Fibroblast of skin of scalp (primary cell): ENCODE measurements around the gene PPP1R27.
"Not testable (repeated sequence)": the region's sequence is repeated elsewhere in the genome, so short reads cannot be mapped to it uniquely, and the experiment has no call there.

Experiments
- DNase-seq: peaks from one replicate; pipeline ENCODE4 v3.0.0-alpha.2; 2013

The PPP1R27 gene

GRCh38 chr17:81840826-81841778 lies 6.3 kb upstream of the PPP1R27 start:
- DNase-seq, result no peak

GRCh38 chr17:81840059-81840458 lies 5.2 kb upstream of the PPP1R27 start:
- DNase-seq, result not testable (repeated sequence)

GRCh38 chr17:81839301-81839700 lies 4.5 kb upstream of the PPP1R27 start:
- no peak for DNase-seq

GRCh38 chr17:81838753-81839255 lies 4.0 kb upstream of the PPP1R27 start:
- no peak for DNase-seq

GRCh38 chr17:81837641-81838040 lies 2.8 kb upstream of the PPP1R27 start:
- DNase-seq, result no peak

- no peak for DNase-seq
These were observed 674 bp downstream of the PPP1R27 start for GRCh38 chr17:81833921-81834830.

GRCh38 chr17:81833160-81833920 lies 1.5 kb downstream of the PPP1R27 start, which contains the start of gene MCRIP1:
Gene MCRIP1, minus strand, starts transcription at chr17:81833291. Its CDS starts 8,785 bp downstream, at chr17:81824506.
- DNase-seq, result peak; percentile 94

GRCh38 chr17:81832608-81833159 lies 2.2 kb downstream of the PPP1R27 start:
- DNase-seq, result no peak

GRCh38 chr17:81831957-81832607 lies 2.8 kb downstream of the PPP1R27 start:
- peak; percentile 23 for DNase-seq

GRCh38 chr17:81831563-81831956 lies 3.3 kb downstream of the PPP1R27 start:
- no peak for DNase-seq

GRCh38 chr17:81829858-81830257 lies 5.0 kb downstream of the PPP1R27 start:
- no peak for DNase-seq

- DNase-seq, result no peak
These were observed 6.2 kb downstream of the PPP1R27 start for GRCh38 chr17:81828656-81829055.

- no peak for DNase-seq
These were observed 8.9 kb downstream of the PPP1R27 start for GRCh38 chr17:81825841-81826466.

- DNase-seq, result no peak
These were observed 10.3 kb downstream of the PPP1R27 start for GRCh38 chr17:81824595-81824994.

GRCh38 chr17:81823820-81824550 lies 10.9 kb downstream of the PPP1R27 start:
- no peak for DNase-seq

- no peak for DNase-seq
These were observed 11.6 kb downstream of the PPP1R27 start for GRCh38 chr17:81822996-81823819.

- no peak for DNase-seq
These were observed 12.6 kb downstream of the PPP1R27 start for GRCh38 chr17:81822312-81822637.

- DNase-seq, result peak; percentile 50
These were observed 13.1 kb downstream of the PPP1R27 start for GRCh38 chr17:81821603-81822311.

GRCh38 chr17:81821147-81821546 lies 13.7 kb downstream of the PPP1R27 start:
- no peak for DNase-seq
